HG03432 (cell line): Measurements from ENCODE around the gene IQCN.

Experiments
- ATAC-seq: cut with Tn5 transposase; IDR thresholded peaks from one replicate; pipeline ENCODE4 v1.9.1; 2021; ENCODE audit warnings: mild to moderate bottlenecking, moderate library complexity; ENCODE audit not compliant: unreplicated experiment

Gene IQCN

GRCh38 chr19:18269070-18269723 is 5.1 kb downstream of the IQCN start:
- no peak for ATAC-seq

- no peak for ATAC-seq
These were observed 7.2 kb downstream of the IQCN start for GRCh38 chr19:18266771-18267686.

- no peak for ATAC-seq
These were observed 8.7 kb downstream of the IQCN start for GRCh38 chr19:18265582-18265981.

GRCh38 chr19:18264971-18265540 is 9.2 kb downstream of the IQCN start:
- no peak for ATAC-seq

- no peak for ATAC-seq
These were observed 10.0 kb downstream of the IQCN start for GRCh38 chr19:18264137-18264854.

GRCh38 chr19:18263324-18264136 is 10.7 kb downstream of the IQCN start:
- ATAC-seq = no peak

GRCh38 chr19:18262917-18263316 is 11.3 kb downstream of the IQCN start:
- no peak for ATAC-seq

- ATAC-seq = no peak
These were observed 12.1 kb downstream of the IQCN start for GRCh38 chr19:18262144-18262543.

- ATAC-seq = no peak
These were observed 12.8 kb downstream of the IQCN start for GRCh38 chr19:18261474-18261873.

GRCh38 chr19:18259893-18260292 is 14.4 kb downstream of the IQCN start:
- no peak for ATAC-seq

- no peak for ATAC-seq
These were observed 16.5 kb downstream of the IQCN start for GRCh38 chr19:18257503-18258470.

GRCh38 chr19:18254546-18255503 is 19.4 kb downstream of the IQCN start:
- no peak for ATAC-seq

GRCh38 chr19:18253716-18254115 is 20.5 kb downstream of the IQCN start:
- ATAC-seq = no peak

- no peak for ATAC-seq
These were observed 21.1 kb downstream of the IQCN start for GRCh38 chr19:18253130-18253529.

GRCh38 chr19:18252370-18252717 is 21.9 kb downstream of the IQCN start:
- no peak for ATAC-seq

GRCh38 chr19:18251587-18252369 is 22.5 kb downstream of the IQCN start:
- ATAC-seq = no peak

- no peak for ATAC-seq
These were observed 24.4 kb downstream of the IQCN start for GRCh38 chr19:18249834-18250233.
